HG02763 (cell line): Measurements from ENCODE around the gene STX7.

Experiments used
- ATAC-seq: cut with Tn5 transposase; IDR thresholded peaks from one replicate; pipeline ENCODE4 v1.9.1; 2021; ENCODE audit warnings: mild to moderate bottlenecking, moderate library complexity; ENCODE audit not compliant: unreplicated experiment

Gene STX7

DNA sequence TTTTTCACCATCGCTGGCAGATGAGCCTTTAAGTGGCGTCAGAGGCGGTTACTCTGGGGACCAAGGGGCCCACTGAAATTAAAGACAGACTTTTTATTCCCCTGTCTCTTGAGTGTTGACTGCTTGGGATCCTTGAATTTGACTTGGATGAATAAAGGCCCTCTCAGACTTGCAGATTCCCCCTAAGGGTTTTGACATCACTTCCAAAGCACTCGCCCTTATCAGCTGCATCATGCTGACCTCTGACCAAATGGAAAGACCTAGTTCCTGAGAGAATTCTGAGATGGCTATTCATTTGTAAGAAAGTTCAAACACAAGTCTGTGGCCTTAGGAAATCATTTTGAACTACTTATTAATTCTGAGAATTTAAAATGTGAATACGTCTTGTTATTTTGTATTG lies 98.2 kb downstream of the STX7 start:
- no peak for ATAC-seq

GRCh38 chr6:132414322-132414721 lies 98.6 kb downstream of the STX7 start:
- no peak for ATAC-seq

DNA sequence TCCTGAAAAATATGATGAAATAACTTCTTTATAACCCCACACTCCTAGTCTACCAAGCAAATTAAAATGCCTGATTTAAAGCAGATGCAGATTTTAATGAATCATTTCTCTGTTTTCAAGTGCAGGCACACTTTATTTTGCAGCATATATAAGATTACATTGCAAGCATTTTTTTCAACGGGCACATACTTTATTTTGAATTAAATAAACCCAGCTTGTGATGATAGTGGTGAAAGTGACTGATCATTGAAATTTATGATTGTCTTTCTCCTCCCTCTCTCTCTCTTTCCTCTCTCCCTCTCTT lies 99.5 kb downstream of the STX7 start:
- no peak for ATAC-seq

DNA sequence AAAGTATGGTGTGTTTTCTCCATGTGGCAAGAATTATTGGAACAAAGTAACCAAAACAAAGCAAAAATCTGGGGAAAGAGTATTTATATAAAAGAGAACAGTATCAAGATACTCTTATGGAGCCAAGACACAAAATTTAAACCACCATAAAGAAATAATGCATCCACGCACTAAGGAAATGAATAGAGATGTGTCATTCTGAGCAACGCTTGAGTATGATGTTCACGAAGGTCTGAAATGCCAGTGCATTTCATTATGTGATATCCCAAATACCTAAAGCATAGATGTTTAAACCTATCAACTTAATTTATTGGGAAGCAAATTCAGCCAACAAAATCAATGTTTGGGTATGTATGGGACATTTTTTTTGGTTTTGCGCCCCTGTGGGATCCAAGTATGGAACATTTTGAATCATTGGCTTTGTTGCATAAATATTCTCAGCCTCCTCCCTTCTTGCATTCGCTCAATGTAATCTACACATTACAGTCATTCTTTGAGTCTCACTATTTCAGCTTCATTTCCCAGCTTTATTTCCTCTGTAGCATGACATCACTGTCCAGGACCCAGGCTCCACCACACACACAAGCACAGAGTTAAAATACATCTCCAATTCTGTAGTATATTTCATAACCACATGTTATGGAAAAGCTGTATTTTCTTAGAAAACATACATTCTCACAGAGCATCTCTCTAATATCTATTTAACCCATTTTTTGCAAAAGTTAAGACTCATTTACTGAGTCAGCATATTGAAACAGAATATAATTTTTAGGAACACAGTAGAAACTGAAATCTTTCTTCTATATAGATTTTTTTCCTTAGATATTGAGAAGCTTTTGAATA lies 100.0 kb downstream of the STX7 start:
- ATAC-seq: no peak

GRCh38 chr6:132411296-132411695 lies 101.6 kb downstream of the STX7 start:
- no peak for ATAC-seq

DNA sequence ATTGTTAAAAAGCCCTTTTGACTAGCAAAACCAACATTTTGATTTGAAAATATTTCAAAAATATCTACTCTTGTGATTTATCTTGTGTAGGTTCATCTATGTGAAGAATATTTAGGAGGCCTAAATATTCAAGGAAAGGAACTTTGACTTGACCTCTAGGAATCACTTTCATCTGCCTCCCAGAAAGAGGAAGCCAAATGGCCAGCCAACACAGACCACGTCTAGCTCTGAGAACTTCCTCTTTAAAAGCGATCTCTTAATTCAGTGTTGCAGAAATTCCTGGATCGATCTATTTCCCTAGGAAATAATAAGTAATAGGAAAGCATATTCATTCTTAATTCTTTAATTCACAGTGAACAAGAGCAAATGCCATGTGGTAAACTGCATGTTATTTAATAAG lies 102.1 kb downstream of the STX7 start:
- ATAC-seq: no peak

DNA sequence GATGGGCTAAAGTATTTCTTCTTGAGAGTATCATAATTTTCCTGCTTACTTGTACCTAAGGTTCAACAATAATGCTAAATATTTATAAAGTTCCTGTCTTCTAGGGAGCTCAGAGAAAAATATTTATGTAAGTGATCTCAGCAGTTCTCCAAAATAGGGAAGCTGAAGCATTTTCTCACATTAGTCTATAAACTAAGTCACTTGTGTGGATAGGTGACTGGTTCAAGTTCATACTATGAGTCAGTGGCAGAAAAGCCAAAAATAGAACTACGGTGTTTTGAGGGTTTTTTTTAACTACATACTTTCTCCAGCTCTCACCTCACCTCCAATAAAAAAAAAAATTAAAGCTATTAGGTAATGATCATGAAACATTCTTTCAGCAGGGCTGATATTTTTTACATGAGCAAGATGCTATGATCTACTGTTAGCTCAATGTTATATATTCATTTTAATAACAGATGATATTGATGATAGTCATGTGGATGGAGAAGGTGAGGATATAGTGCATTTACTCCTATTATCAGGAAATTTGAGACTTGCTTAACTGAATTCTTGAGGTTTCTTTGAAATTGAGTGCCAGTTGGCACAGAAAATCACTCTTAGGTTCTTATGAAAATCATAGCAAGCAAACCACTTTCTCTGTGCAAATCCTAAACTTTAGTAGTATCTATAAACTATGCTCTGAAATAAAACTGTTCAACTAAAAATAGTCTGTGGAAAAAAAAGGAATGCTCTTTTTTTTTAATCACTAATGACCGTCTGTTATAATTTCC lies 107.6 kb downstream of the STX7 start:
- ATAC-seq: peak; percentile 40

GRCh38 chr6:132404736-132405135 lies 108.2 kb downstream of the STX7 start:
- ATAC-seq: peak; percentile 2

- ATAC-seq: no peak
Observed at GRCh38 chr6:132404330-132404729, 108.6 kb downstream of the STX7 start.

DNA sequence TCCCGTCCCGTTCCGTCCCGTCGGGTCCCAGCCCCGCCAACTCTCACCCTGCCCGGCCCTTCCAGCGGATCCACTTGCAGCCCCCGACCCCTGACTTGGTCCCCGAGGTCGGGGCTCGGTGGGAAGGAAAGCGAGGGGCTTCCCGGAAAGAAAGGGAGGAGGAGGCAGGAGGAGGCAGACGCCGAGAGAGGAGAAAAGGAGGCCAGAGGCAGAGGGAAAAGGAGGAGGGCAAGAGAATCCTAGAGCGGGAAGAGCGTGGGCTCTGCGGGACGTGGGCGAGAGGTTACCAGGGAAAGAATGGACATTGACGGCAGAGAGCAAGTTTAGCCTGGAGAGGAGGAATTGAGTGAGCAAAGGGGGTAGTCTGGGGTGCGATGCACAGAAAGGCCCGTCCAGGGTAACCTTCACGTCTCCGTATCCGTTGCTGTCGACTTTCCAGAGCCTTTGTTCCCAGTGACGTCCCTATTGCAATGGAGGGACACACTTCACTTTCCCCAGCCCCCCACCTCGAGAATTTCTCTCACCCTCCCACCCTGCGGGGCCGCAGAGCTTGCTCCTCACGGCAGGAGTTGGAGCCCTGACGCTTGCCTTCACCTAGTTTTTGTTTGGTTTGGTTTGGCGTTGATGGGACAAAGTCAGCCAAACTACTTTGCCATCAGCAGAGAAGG lies 111.2 kb downstream of the STX7 start:
- no peak for ATAC-seq

DNA sequence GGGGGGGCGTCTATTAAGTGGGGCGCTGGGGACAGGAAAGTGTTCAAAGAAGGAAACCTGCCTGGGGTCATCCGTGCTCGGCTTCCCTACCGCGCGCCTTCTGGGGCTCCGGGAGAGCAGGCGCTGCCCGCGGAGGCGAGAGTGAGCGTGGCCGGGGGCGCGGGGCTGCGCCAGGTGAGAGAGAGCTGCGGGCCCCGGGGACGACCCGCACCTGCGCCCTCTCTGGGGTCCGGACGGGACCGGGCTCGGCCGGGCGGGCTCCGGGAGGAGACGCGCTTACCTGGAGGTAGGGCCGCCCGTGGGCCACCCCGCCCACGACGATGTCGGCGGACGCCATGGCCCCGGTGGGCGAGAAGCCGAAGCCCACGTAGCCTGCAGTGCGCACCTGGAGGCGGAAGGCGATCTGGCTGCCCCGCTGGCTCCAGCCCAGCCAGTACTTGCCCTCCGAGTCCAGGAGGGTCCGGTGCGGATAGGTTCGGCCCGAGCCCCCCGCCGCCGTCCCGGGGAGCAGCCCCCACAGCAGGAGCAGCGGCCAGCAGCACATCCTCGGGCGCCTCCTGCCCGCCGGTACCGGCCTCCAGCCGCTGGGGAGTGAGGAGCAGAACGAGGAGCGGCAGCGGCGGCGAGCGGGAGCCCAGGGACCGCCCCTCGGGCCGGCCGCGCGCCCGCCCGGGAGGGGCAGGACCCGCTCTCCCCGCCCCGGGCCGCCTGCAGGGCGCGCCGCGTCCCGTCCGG lies 111.9 kb downstream of the STX7 start, which contains the start of gene MOXD1:
Gene MOXD1, minus strand, starts transcription at position 593 of the 735 bp plus-strand sequence. Its CDS starts 49 bp downstream, at position 544.
- peak; percentile 55 for ATAC-seq

DNA sequence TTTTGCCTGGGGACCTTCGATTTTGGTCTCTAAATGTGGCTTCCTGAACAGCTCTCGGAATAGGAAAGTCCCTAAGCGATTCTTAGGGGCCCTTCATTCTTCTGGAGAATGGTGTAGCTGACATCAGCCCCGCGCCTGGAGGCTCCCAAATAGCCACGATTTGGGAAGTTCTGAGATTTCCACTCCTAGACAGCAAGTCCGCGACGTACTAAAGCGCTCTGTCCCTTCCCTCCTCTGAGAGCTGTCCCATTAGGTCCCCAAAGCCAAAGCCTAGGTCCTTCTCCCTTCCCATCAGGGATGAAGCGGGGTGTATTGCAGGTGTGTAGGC lies 112.4 kb downstream of the STX7 start:
- ATAC-seq: no peak

GRCh38 chr6:132399376-132400074 lies 113.4 kb downstream of the STX7 start:
- no peak for ATAC-seq
